ENCODE results near the gene CRACR2B. TPM values are rescaled to one million over a fixed set of nuclear protein-coding genes. Genes with fewer than 3 reads are reported as not detected.

Gene CRACR2B
- total and polyA plus RNA-seq, 10 of the 15 experiments (the other 5 are each of a cell fraction or from before 2014, with no cell fraction given), result 0.10 to 33.7 (median 12.7) TPM

- POLR2A ChIA-PET, result interaction anchor here (2.7 kb wide), 1 partner anchor 17 kb away, joined by 9 read pairs; the partner anchor contains the start of gene PNPLA2
- Histone ChIP-seq H3K79me2 (ENCODE audit: control insufficient read depth, insufficient read depth, low read length) (peaks cover 12% of the 10 kb centered on the region), H3K4me1 (ENCODE audit: control insufficient read depth, insufficient read depth, low read length) (peaks cover 12% of the 10 kb centered on the region), H3K27me3 (replicated peaks in 1 of 2; ENCODE audit: control insufficient read depth in 2 of 2, insufficient read depth in 2 of 2, low read length in 1 of 2) (no peaks in the 10 kb centered on the region), H3K36me3 (ENCODE audit: control insufficient read depth in 2 of 2, insufficient read depth in 2 of 2, low read length in 1 of 2) (peaks cover 0 to 10% of the 10 kb centered on the region in 2 experiments; a peak in 2 of 4 replicates), H3K4me3 (no peak overlapping the region), H3K9me3 (replicated peaks; ENCODE audit: control insufficient read depth, insufficient read depth, low read length) (no peaks in the 10 kb centered on the region), H3K9ac (ENCODE audit: control insufficient read depth, insufficient read depth, low read length) (no peak overlapping the region), H4K20me1 (ENCODE audit: control insufficient read depth, insufficient read depth) (no peaks in the 10 kb centered on the region), H3K27ac (ENCODE audit: control insufficient read depth, insufficient read depth) (no peak overlapping the region), H2AFZ (ENCODE audit: control insufficient read depth, low read depth, low read length) (no peak overlapping the region), H3K4me2 (ENCODE audit: control insufficient read depth, insufficient read depth) (peak overlapping the region; percentile 95; the same call in 1 of the 2 replicates)
- no TSS peak for BruUV-seq (replicated peaks)
- DNase-seq (ENCODE audit: low read depth, low spot score), result no peak
- ATAC-seq, result no peak
- in situ Hi-C loops (cut with MboI) (loop anchor here (25.0 kb wide), 1 partner anchor 1584 kb away; the partner anchor contains the start of gene CD81), intact Hi-C loops (cut with micrococcal nuclease; ENCODE audit: unreplicated experiment) (no loop called here)
- RAD21 ChIA-PET (ENCODE audit: unreplicated experiment), result no interaction called here
- no peak for TF ChIP-seq SMAD1 (IDR thresholded peaks at IDR 0.05; ENCODE audit: low read depth, partially characterized antibody)
- SMC1A ChIA-PET (ENCODE audit: uncharacterized antibody, unreplicated experiment), result no interaction called here
- WGBS (ENCODE audit: insufficient coverage, insufficient replicate concordance, low lambda C conversion rate, missing lambda C conversion rate), result 93% methylated on average over 28 of the region's 28 CpGs
- CTCF ChIA-PET, result no interaction called here
- no peak for FAIRE-seq
These were observed 24.8 kb upstream of the CRACR2B start for GRCh38 chr11:802693-803466.

GRCh38 chr11:803467-803742, 24.3 kb upstream of the CRACR2B start:
- peaks cover 12% of the 10 kb centered on the region for H3K4me1 ChIP-seq (ENCODE audit: control insufficient read depth, insufficient read depth, low read length)
- ChIA-PET POLR2A (interaction anchor here (2.7 kb wide), 1 partner anchor 16 kb away, joined by 9 read pairs; the partner anchor contains the start of gene PNPLA2), CTCF (no interaction called here), RAD21 (ENCODE audit: unreplicated experiment) (no interaction called here), SMC1A (ENCODE audit: uncharacterized antibody, unreplicated experiment) (no interaction called here)
- H3K9me3 ChIP-seq (replicated peaks; ENCODE audit: control insufficient read depth, insufficient read depth, low read length), result no peaks in the 10 kb centered on the region
- BruUV-seq (replicated peaks), result no TSS peak
- no peak for ATAC-seq
- H3K4me3 ChIP-seq, result no peak overlapping the region; the same call in 1 of the 2 replicates
- 92% methylated on average over 8 of the region's 8 CpGs for WGBS (ENCODE audit: insufficient coverage, insufficient replicate concordance, low lambda C conversion rate, missing lambda C conversion rate)
- H2AFZ ChIP-seq (ENCODE audit: control insufficient read depth, low read depth, low read length), result no peak overlapping the region
- H3K79me2 ChIP-seq (ENCODE audit: control insufficient read depth, insufficient read depth, low read length), result peaks cover 13% of the 10 kb centered on the region
- no peaks in the 10 kb centered on the region for H4K20me1 ChIP-seq (ENCODE audit: control insufficient read depth, insufficient read depth)
- peak overlapping the region; percentile 95 for H3K4me2 ChIP-seq (ENCODE audit: control insufficient read depth, insufficient read depth)
- H3K27me3 ChIP-seq (replicated peaks in 1 of 2; ENCODE audit: control insufficient read depth in 2 of 2, insufficient read depth in 2 of 2, low read length in 1 of 2), result no peaks in the 10 kb centered on the region
- H3K27ac ChIP-seq (ENCODE audit: control insufficient read depth, insufficient read depth), result no peak overlapping the region
- intact Hi-C loops (cut with micrococcal nuclease; ENCODE audit: unreplicated experiment), result no loop called here
- peaks cover 0 to 10% of the 10 kb centered on the region in 2 experiments; a peak in 2 of 4 replicates for H3K36me3 ChIP-seq (ENCODE audit: control insufficient read depth in 2 of 2, insufficient read depth in 2 of 2, low read length in 1 of 2)
- in situ Hi-C loops (cut with MboI), result loop anchor here (25.0 kb wide), 1 partner anchor 1584 kb away; the partner anchor contains the start of gene CD81
- peak overlapping the region; percentile 90; the same call in 1 of the 2 replicates for H3K9ac ChIP-seq (ENCODE audit: control insufficient read depth, insufficient read depth, low read length)
- no peak for FAIRE-seq
- no peak for DNase-seq (ENCODE audit: low read depth, low spot score)
- TF ChIP-seq RELB (IDR thresholded peaks at IDR 0.05; ENCODE audit: low read depth) (no peak), FOS (IDR thresholded peaks at IDR 0.05; ENCODE audit: borderline replicate concordance, extremely low read depth, insufficient read length) (no peak), REST (IDR thresholded peaks at IDR 0.05; ENCODE audit: low read depth, low read length) (no peak), POLR2AphosphoS5 (IDR thresholded peaks at IDR 0.05; ENCODE audit: low read length) (no peak), CTCF (IDR thresholded peaks at IDR 0.05 in 2 of 3, conservative IDR thresholded peaks at IDR 0.05 in 1 of 3; ENCODE audit: control insufficient read depth in 2 of 3, extremely low read depth in 1 of 3, insufficient read depth in 1 of 3, low read depth in 3 of 3, low read length in 3 of 3) (no peak), SUPT20H (IDR thresholded peaks at IDR 0.05; ENCODE audit: borderline replicate concordance, control insufficient read depth, low read depth, low read length) (no peak), MYB (IDR thresholded peaks at IDR 0.05; ENCODE audit: borderline replicate concordance, low read depth, low read length) (no peak)
